HEK293 (cell line): ENCODE results near the gene SERAC1.

Experiments
- CTCF ChIA-PET: fragments of 350-600 bp; formaldehyde crosslinking; extraction: SDS; loops from one replicate; lab custom pipeline; 2021; ENCODE audit warnings: antibody characterized with exemption; lab: Yijun Ruan, JAX
- POLR2A ChIA-PET: fragments of 300-600 bp; formaldehyde crosslinking; extraction: SDS; loops from one replicate; lab custom pipeline; 2020; ENCODE audit warnings: antibody characterized with exemption, inconsistent platforms; lab: Yijun Ruan, JAX
- H3K27ac ChIP-seq: fragments of 200-500 bp; sonication (Bioruptor generic); 2 replicates; pipeline ENCODE4 v1.5.1; 2014; ENCODE audit warnings: low read depth, low read length, control low read depth, inconsistent platforms; ENCODE audit errors: extremely low read depth
- H3K36me3 ChIP-seq, 2 experiments: fragments of 200-500 bp in 1 of 2; sonication (Bioruptor generic) in 1 of 2; 1 replicate in 1 of 2; 2 replicates in 1 of 2; pipeline ENCODE4 v1.5.1; 2014 to 2017; ENCODE audit warnings: inconsistent platforms in 2 of 2, low read length in 2 of 2; ENCODE audit not compliant: control insufficient read depth in 2 of 2, insufficient read depth in 1 of 2
- H3K4me1 ChIP-seq: fragments of 200-500 bp; sonication (Bioruptor generic); 2 replicates; pipeline ENCODE4 v1.5.1; 2014; ENCODE audit warnings: mild to moderate bottlenecking, low read length, inconsistent platforms; ENCODE audit not compliant: control insufficient read depth, insufficient read depth
- H3K4me3 ChIP-seq: 2 replicates; pipeline ENCODE4 v1.5.1; 2011; ENCODE audit warnings: low read depth, mild to moderate bottlenecking, control low read depth, low read length, moderate library complexity
- H3K9me3 ChIP-seq: fragments of 200-500 bp; sonication (Bioruptor generic); 2 replicates; pipeline ENCODE4 v1.5.1; 2014; ENCODE audit warnings: low read depth, low read length, inconsistent platforms; ENCODE audit not compliant: control insufficient read depth, insufficient read depth
- BCL11B ChIP-seq: fragments of 450-650 bp; formaldehyde crosslinking; IDR thresholded peaks from 2 replicates; pipeline ENCODE4 v1.5.1; 2016; ENCODE audit warnings: low read depth, missing biosample characterization, missing genetic modification characterization
- EGR2 ChIP-seq: fragments of 450-650 bp; formaldehyde crosslinking; IDR thresholded peaks from 2 replicates; pipeline ENCODE4 v1.5.1; 2016; ENCODE audit warnings: low read depth, missing biosample characterization, missing genetic modification characterization
- KLF1 ChIP-seq: fragments of 450-650 bp; formaldehyde crosslinking; IDR thresholded peaks from 2 replicates; pipeline ENCODE4 v1.5.1; 2016; ENCODE audit warnings: missing biosample characterization, missing genetic modification characterization
- YY2 ChIP-seq: fragments of 450-650 bp; formaldehyde crosslinking; IDR thresholded peaks from 2 replicates; pipeline ENCODE4 v1.5.1; 2016; ENCODE audit warnings: missing biosample characterization, missing genetic modification characterization
- ZBTB1 ChIP-seq: fragments of 450-650 bp; formaldehyde crosslinking; IDR thresholded peaks from 2 replicates; pipeline ENCODE4 v1.5.1; 2016; ENCODE audit warnings: missing biosample characterization, missing genetic modification characterization
- ZEB2 ChIP-seq: fragments of 450-650 bp; formaldehyde crosslinking; IDR thresholded peaks from 2 replicates; pipeline ENCODE4 v1.5.1; 2016; ENCODE audit warnings: missing biosample characterization, missing genetic modification characterization
- ZFHX2 ChIP-seq: fragments of 450-650 bp; formaldehyde crosslinking; conservative IDR thresholded peaks from 2 replicates; pipeline ENCODE4 v1.5.1; 2016; ENCODE audit warnings: missing biosample characterization, missing genetic modification characterization
- ZNF169 ChIP-seq: fragments of 450-650 bp; formaldehyde crosslinking; IDR thresholded peaks from 2 replicates; pipeline ENCODE4 v1.5.1; 2016; ENCODE audit warnings: missing biosample characterization, missing genetic modification characterization
- ZNF174 ChIP-seq: fragments of 450-650 bp; formaldehyde crosslinking; IDR thresholded peaks from 2 replicates; pipeline ENCODE4 v1.5.0; 2017; ENCODE audit warnings: missing biosample characterization, mild to moderate bottlenecking, missing genetic modification characterization
- ZNF175 ChIP-seq: fragments of 450-650 bp; formaldehyde crosslinking; IDR thresholded peaks from 2 replicates; pipeline ENCODE4 v1.5.1; 2016; ENCODE audit warnings: missing biosample characterization, missing genetic modification characterization
- ZNF423 ChIP-seq: fragments of 450-650 bp; formaldehyde crosslinking; IDR thresholded peaks from 2 replicates; pipeline ENCODE4 v1.5.1; 2016; ENCODE audit warnings: missing biosample characterization, missing genetic modification characterization
- ZNF558 ChIP-seq: fragments of 450-650 bp; formaldehyde crosslinking; IDR thresholded peaks from 2 replicates; pipeline ENCODE4 v1.5.1; 2016; ENCODE audit warnings: missing biosample characterization, missing genetic modification characterization
- ZNF626 ChIP-seq: fragments of 450-650 bp; sonication (Bioruptor Pico); formaldehyde crosslinking; IDR thresholded peaks from 2 replicates; pipeline ENCODE4 v1.5.1; 2018; ENCODE audit warnings: missing biosample characterization, missing genetic modification characterization, inconsistent platforms
- ZNF768 ChIP-seq: fragments of 450-650 bp; formaldehyde crosslinking; IDR thresholded peaks from 2 replicates; pipeline ENCODE4 v1.5.1; 2018; ENCODE audit warnings: missing biosample characterization, mild to moderate bottlenecking, missing genetic modification characterization
- ZNF792 ChIP-seq: fragments of 450-650 bp; formaldehyde crosslinking; IDR thresholded peaks from 2 replicates; pipeline ENCODE4 v1.5.1; 2016; ENCODE audit warnings: missing biosample characterization, missing genetic modification characterization
- TF ChIP-seq, protein P1 (sequence below): fragments of 450-650 bp; formaldehyde crosslinking; IDR thresholded peaks from 2 replicates; pipeline ENCODE4 v1.5.1; 2017; ENCODE audit warnings: missing biosample characterization, missing genetic modification characterization
- TF ChIP-seq, protein P2 (sequence below): fragments of 450-650 bp; formaldehyde crosslinking; IDR thresholded peaks from 2 replicates; pipeline ENCODE4 v1.5.1; 2016; ENCODE audit warnings: missing biosample characterization, missing genetic modification characterization
- TF ChIP-seq, protein P3 (sequence below): fragments of 450-650 bp; formaldehyde crosslinking; IDR thresholded peaks from 2 replicates; pipeline ENCODE4 v1.5.1; 2016; ENCODE audit warnings: missing biosample characterization, missing genetic modification characterization, borderline replicate concordance
- TF ChIP-seq, protein P4 (sequence below): fragments of 450-650 bp; formaldehyde crosslinking; IDR thresholded peaks from 2 replicates; pipeline ENCODE4 v1.5.1; 2017; ENCODE audit warnings: missing biosample characterization, missing genetic modification characterization
- TF ChIP-seq, protein P5 (sequence below): fragments of 450-650 bp; formaldehyde crosslinking; IDR thresholded peaks from 2 replicates; pipeline ENCODE4 v1.5.1; 2016; ENCODE audit warnings: missing biosample characterization, missing genetic modification characterization

SERAC1 gene

DNA sequence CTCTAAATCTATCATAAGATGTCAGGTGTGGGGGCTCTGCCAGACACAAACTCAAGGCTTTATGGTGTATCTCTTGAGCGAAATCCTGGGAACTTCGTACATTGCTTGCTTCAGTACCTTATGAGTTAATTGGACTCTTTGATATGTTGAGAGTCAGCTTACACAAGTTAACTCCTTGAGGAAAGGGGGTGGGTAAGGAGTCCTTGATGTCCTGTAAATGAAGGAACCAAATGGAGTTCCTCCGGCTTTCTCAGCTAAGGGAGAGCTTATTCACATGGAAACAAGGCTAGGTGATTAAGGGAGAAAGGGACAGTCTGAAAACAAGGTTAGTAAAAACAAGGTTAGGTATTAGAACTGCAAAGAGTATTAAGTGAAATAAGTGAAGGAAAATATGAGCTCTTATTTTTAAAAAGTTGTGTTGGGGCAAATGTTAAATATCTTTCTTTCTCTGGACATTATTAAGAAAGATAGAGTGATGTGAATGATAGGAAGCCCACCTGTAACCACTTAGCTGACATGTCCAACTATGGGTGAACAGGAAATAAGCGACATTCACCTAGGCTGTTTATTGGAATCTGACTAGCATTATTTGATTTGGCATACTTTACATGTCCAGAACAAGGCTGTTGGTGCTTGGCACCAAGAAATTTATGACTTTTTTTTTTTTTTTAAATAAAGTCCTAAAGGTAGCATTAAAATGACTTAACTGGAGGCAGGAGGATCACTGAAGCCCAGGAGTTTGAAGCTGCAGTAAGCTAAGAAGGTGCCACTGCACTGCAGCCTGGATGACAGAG, 26.6 kb upstream of the SERAC1 start:
- TF ChIP-seq ZEB2 (tag by site-specific recombination) (no peak), YY2 (tag by site-specific recombination) (no peak), ZNF169 (tag by site-specific recombination) (no peak), KLF1 (tag by site-specific recombination) (no peak), ZNF558 (tag by site-specific recombination) (no peak), ZBTB1 (tag by site-specific recombination) (no peak), EGR2 (tag by site-specific recombination) (no peak), ZNF768 (tag by site-specific recombination) (no peak), ZFHX2 (tag by site-specific recombination) (no peak), ZNF423 (tag by site-specific recombination) (no peak), BCL11B (tag by site-specific recombination) (no peak), ZNF626 (tag by site-specific recombination) (no peak), ZNF175 (tag by site-specific recombination) (no peak), ZNF174 (tag by site-specific recombination) (no peak), ZNF792 (tag by site-specific recombination) (no peak)
- TF ChIP-seq, protein P1, sequence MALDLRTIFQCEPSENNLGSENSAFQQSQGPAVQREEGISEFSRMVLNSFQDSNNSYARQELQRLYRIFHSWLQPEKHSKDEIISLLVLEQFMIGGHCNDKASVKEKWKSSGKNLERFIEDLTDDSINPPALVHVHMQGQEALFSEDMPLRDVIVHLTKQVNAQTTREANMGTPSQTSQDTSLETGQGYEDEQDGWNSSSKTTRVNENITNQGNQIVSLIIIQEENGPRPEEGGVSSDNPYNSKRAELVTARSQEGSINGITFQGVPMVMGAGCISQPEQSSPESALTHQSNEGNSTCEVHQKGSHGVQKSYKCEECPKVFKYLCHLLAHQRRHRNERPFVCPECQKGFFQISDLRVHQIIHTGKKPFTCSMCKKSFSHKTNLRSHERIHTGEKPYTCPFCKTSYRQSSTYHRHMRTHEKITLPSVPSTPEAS (tag by site-specific recombination) = no peak
- TF ChIP-seq, protein P2, sequence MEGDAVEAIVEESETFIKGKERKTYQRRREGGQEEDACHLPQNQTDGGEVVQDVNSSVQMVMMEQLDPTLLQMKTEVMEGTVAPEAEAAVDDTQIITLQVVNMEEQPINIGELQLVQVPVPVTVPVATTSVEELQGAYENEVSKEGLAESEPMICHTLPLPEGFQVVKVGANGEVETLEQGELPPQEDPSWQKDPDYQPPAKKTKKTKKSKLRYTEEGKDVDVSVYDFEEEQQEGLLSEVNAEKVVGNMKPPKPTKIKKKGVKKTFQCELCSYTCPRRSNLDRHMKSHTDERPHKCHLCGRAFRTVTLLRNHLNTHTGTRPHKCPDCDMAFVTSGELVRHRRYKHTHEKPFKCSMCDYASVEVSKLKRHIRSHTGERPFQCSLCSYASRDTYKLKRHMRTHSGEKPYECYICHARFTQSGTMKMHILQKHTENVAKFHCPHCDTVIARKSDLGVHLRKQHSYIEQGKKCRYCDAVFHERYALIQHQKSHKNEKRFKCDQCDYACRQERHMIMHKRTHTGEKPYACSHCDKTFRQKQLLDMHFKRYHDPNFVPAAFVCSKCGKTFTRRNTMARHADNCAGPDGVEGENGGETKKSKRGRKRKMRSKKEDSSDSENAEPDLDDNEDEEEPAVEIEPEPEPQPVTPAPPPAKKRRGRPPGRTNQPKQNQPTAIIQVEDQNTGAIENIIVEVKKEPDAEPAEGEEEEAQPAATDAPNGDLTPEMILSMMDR (tag by site-specific recombination) = no peak
- TF ChIP-seq, protein P3, sequence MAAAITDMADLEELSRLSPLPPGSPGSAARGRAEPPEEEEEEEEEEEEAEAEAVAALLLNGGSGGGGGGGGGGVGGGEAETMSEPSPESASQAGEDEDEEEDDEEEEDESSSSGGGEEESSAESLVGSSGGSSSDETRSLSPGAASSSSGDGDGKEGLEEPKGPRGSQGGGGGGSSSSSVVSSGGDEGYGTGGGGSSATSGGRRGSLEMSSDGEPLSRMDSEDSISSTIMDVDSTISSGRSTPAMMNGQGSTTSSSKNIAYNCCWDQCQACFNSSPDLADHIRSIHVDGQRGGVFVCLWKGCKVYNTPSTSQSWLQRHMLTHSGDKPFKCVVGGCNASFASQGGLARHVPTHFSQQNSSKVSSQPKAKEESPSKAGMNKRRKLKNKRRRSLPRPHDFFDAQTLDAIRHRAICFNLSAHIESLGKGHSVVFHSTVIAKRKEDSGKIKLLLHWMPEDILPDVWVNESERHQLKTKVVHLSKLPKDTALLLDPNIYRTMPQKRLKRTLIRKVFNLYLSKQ (tag by site-specific recombination) = no peak
- TF ChIP-seq, protein P4, sequence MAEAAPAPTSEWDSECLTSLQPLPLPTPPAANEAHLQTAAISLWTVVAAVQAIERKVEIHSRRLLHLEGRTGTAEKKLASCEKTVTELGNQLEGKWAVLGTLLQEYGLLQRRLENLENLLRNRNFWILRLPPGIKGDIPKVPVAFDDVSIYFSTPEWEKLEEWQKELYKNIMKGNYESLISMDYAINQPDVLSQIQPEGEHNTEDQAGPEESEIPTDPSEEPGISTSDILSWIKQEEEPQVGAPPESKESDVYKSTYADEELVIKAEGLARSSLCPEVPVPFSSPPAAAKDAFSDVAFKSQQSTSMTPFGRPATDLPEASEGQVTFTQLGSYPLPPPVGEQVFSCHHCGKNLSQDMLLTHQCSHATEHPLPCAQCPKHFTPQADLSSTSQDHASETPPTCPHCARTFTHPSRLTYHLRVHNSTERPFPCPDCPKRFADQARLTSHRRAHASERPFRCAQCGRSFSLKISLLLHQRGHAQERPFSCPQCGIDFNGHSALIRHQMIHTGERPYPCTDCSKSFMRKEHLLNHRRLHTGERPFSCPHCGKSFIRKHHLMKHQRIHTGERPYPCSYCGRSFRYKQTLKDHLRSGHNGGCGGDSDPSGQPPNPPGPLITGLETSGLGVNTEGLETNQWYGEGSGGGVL (tag by site-specific recombination) = no peak
- TF ChIP-seq, protein P5, sequence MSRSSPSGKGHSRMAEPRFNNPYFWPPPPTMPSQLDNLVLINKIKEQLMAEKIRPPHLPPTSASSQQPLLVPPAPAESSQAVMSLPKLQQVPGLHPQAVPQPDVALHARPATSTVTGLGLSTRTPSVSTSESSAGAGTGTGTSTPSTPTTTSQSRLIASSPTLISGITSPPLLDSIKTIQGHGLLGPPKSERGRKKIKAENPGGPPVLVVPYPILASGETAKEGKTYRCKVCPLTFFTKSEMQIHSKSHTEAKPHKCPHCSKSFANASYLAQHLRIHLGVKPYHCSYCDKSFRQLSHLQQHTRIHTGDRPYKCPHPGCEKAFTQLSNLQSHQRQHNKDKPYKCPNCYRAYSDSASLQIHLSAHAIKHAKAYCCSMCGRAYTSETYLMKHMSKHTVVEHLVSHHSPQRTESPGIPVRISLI (tag by site-specific recombination) = no peak
- H3K27ac ChIP-seq = no peak overlapping the region
- CTCF ChIA-PET = interaction anchor here (0.6 to 2.1 kb wide), 4 partner anchors 10 to 26 kb away, joined by 4 to 9 read pairs (median 6); no protein-coding TSS in a partner anchor
- peaks cover 6 to 19% of the 10 kb centered on the region in 2 experiments; a peak in 2 of 3 replicates for H3K36me3 ChIP-seq
- no peak overlapping the region for H3K4me3 ChIP-seq
- H3K9me3 ChIP-seq = no peaks in the 10 kb centered on the region
- H3K4me1 ChIP-seq = no peaks in the 10 kb centered on the region
- POLR2A ChIA-PET = no interaction called here
